GM19468 (cell line): ENCODE results near the gene IFI30.

Experiments
- ATAC-seq: cut with Tn5 transposase; IDR thresholded peaks from one replicate; pipeline ENCODE4 v1.9.1; 2021; ENCODE audit warnings: mild to moderate bottlenecking, moderate library complexity, moderate number of reproducible peaks; ENCODE audit not compliant: unreplicated experiment; ENCODE audit errors: extremely low read depth

IFI30 gene

DNA sequence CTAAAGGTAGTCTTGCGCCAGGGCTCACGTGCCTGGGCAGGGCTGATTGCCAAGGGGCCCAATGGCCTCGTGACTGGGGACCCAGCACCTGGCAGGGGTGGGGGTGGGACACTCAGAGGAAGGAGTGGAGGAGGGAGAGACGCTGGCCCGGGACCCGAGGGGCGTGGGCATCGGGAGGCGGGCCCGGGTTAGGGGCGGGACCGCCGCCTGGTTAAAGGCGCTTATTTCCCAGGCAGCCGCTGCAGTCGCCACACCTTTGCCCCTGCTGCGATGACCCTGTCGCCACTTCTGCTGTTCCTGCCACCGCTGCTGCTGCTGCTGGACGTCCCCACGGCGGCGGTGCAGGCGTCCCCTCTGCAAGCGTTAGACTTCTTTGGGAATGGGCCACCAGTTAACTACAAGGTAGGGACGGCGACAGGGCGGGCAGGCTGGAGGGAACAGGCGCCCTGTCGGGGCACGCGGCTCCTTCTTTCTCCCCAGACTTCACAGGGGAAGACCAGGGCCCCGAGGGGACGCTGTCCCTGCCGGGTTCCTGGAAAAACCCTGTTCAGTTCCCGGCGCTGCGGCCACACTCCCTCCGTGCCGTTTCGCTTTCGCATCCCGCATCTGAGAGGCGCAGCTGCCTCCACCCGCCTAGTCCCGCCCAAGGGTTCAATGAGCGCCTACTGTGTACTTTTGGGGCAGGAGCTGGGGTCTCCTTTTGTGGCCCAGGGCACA, at the start of gene IFI30:
TSS of gene IFI30 (plus strand) at position 242 of the 717 bp plus-strand sequence. CDS start at position 271, 29 bp downstream.
- ATAC-seq: no peak

DNA sequence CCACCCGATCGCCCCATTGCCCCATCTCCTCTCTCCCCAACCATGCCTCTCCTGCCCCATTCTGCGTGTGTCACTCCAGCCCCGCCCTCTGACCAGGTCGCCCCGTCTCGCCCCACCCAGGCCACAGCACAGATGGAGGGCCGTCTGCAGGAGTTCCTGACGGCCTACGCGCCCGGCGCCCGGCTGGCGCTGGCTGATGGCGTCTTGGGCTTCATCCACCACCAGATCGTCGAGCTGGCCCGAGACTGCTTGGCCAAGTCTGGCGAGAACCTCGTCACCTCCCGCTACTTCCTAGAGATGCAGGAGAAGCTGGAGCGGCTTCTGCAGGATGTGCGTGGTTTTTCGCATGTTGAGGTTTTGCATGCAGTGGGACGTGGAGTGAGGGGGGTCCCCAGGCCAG, 49.8 kb upstream of the IFI30 start:
- no peak for ATAC-seq

DNA sequence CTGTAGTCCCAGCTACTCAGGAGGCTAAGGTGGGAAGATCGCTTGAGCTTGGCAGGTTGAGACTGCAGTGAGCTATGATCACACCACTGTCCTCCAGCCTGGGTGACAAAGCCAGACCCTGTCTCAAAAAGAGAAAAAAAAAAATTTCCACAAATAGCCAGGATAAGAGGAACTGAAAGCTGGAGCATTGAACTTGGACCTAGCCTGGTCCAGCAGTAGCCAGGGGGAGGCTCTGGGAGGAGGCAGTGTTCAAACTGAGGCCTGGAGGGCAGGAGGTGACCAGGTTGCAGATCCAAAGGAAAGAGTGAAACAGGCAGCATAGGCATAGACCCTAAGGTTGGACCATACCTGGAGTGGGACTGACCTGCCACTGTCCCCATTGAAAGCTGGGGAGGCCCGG, 47.5 kb upstream of the IFI30 start:
- no peak for ATAC-seq

DNA sequence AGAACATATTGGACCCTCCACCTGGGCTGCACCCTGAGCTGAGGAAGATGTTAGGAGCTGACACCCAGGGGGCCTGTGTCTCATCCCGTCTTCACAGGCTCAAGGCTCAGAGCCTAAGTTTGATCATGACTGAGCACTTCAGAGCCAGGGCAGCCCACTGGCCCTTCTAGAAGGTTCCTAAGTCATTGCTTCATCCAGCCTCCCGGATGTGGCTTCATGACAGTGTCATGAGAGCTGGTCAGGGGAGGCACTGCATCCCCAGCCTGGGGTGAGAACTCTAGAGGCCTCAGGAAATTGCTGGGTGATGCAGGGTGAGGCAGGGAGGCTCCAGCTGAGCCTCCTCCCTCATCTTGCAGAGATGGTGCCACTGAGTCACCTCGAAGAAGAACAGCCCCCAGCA, 45.6 kb upstream of the IFI30 start:
- no peak for ATAC-seq

DNA sequence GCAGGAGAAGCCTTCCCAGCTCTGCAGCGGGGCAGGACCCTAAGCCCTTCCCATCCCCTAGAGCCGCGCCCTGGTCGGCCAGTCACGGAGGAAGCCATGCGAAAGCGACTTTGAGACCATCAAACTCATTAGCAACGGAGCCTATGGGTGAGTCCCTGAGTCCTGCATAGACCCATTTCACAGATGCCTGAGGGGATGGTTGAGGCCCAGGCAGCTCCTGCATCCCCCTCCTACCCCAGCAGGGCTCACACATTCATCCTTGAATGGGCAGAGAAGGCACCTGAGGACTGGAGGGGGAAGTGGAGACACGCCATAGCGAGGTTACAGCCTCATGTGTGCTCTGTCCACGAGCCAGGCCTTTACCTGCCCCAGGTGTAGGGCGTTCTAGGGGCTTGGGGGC, 44.8 kb upstream of the IFI30 start:
- no peak for ATAC-seq

DNA sequence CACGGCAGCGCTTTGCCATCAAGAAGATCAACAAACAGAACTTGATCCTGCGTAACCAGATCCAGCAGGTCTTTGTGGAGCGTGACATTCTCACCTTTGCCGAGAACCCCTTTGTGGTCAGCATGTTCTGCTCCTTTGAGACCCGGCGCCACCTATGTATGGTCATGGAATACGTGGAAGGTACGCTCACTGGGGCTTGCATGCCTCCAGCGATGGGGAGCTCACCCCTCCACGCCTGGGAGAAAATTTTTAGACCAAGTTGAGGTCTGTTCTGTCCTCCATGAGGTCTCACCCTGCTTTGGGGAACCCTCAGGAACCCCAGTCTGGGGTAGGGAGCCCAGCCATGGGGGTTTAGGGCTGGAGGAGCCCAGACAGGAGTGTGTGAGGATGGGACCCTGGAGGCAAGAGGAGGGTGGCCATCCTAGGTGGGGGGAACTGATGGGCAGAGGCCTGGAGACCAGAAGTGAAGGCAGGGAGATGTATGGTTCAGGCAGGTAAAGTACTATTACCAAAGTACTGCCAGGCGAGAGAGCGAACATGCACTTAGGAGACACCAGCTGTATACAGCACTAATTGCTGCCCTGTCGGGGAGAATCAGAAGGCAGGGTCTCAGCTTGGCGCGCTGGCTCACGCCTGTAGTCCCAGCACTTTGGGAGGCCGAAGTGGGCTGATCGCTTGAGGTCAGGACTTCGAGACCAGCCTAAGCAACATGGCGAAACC, 42.9 kb upstream of the IFI30 start:
- ATAC-seq: no peak

DNA sequence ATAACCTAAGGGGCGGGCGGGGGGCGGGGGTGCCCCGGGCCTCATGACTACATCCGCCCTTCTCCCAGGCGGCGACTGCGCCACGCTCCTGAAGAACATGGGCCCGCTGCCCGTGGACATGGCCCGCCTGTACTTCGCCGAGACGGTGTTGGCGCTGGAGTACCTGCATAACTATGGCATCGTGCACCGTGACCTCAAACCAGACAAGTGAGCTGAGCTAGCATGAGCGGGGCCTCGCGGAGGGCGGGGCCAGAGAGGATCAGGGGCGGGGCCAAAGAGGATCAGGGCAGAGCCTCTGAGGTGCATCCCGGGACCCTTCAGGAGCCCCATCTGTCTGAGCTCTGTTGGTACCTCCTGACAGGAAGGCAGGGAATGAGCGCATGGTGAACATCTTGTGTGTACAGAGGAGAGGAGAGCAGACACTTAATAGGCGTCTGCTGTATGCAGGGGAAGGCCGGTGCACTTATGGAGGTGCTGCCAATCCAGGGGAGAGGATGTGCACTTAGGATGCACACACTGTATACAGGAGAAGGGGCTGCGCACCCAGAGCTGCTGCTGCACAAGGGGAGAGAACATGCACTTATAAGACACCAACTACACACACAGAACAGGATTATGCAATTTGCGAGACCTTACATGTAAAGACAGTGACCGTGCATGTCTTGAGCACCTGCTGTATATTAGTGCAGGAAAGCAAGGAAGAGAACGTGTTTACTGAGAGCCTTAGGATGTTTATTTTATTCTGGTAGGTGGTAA, 41.6 kb upstream of the IFI30 start:
- no peak for ATAC-seq

DNA sequence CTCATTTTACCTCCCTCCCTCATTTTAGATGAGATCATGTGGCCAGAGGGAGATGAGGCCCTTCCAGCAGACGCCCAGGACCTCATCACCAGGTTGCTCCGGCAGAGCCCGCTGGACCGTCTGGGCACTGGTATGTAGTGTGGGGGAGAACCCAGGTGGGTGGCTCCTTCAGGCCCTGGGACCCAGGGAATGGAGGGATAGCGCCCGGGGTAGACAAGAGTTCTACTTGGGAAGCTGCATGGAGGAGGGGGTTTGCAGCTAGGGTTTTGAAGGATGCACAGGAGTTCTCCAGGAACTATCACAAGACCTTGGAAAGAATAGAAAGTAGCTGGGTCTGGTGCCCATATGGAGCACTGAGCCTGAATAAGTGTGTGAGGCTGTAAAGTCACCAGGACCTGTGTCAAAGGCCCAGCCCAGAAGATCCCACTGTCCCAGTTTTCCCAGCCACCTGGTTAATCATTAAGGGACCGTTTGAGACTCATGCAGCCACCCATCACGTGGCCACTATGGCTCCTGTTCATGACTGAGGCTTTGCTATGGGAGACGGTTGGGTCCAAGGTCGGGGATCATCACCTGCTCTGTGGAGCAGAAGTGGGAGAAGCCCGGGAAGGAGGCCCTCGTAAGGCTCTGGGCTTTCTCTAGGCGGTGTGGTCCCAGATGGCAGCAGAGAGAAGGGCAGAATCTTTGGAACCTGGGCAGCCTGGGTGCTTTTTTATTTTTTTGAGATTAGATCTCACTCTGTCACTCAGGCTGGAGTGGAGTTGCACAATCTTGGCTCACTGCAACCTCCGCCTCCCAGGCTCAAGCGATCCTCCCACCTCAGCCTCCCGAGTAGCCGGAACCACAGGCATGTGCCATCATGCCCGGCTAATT, 37.7 kb upstream of the IFI30 start:
- no peak for ATAC-seq

DNA sequence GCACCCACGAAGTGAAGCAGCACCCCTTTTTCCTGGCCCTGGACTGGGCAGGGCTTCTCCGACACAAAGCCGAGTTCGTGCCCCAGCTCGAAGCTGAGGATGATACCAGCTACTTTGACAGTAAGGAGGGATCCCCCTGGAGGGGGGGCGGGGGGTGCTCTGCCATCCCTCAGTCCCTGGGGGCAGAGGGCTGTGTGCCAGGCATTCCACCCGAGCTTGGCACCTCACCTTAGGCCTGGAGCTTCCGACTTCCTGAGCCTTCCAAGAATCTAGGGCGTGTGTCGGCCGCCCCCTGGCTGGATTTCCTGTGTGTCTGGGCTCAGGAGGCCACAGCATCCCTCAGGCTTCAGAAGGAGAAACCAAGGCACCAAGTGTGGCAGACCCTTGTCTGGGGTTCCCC, 36.4 kb upstream of the IFI30 start:
- ATAC-seq: no peak

DNA sequence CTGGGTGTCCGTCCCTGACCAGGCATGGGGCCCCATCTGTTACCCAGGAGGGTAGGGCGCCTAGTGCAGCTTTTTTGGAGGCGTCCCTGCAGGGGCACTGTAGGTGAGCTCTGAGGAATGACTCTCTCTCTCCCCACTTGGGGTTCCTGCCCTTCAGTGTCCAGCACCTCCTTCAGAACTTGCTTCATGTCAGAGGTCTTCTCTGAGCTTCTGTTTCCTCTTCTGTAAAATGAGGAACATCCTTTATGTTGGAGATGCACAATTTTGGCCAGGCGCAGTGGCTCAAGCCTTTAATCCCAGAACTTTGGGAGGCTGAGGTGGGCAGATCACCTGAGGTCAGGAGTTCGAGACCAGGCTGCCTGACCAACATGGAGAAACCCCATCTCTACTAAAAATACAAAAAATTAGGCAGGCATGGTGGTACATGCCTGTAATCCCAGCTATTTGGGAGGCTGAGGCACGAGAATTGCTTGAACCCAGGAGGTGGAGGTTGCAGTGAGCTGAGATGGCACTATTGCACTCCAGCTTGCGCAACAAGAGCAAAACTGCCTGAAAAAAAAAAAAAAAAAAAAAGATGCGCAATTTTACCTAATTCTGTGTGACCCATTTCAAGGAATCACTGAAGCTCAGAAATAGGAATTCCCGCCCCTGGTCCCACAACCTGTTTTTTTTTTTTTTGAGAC, 35.8 kb upstream of the IFI30 start:
- ATAC-seq: no peak

DNA sequence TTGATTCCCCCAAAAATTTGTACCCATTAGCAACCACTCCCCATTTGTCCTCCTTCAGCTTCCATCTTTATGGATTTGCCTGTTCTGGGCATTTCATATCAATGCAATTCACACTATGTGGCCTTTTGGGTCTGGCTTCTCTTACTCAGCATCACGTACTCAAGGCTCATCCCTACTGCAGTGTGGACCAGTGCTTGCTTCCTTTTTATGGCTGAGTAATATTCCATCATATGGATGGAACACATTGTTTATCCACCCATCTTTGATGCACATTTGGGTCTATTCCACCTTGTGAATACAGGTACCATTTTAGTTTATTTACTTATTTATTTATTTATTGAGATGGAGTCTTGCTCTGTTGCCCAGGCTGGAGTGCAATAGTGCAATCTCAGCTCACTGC, 33.1 kb upstream of the IFI30 start:
- ATAC-seq: no peak

DNA sequence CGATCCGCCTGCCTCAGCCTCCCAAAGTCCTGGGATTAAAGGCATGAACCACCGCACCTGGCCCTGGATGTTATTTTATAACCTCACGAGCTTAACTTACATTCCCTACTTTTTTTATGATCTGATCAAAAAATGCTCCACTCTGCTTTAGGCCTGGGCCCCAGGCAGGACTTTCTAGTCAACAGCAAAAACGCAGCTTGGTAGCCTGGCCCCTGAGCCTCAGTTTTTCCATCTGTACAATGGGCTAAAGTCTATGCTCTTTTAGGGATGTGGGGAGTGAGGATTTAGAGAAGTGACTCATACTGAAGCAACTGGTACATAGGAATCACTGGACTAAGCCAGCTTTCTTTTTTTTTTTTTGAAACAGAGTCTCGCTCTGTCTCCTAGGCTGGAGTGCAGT, 32.6 kb upstream of the IFI30 start:
- ATAC-seq: no peak

DNA sequence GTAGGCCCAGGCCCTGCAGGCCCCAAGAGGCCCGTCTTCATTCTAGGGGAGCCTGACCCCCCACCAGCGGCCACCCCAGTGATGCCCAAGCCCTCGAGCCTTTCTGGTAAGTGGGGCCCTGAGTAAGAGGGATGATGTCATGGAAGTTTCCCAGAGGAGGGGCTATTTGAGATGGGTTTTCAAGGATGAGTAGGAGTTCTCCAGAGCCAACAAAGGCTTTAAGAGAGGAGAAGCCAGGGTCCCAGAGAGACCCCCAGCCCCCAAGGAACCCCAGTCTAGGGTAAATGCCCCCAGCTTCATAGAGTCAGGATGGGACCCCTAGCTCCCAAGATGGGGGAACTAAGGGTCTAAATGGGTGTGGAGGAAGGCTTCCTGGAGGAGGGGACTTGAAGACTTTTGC, 29.7 kb upstream of the IFI30 start:
- no peak for ATAC-seq

DNA sequence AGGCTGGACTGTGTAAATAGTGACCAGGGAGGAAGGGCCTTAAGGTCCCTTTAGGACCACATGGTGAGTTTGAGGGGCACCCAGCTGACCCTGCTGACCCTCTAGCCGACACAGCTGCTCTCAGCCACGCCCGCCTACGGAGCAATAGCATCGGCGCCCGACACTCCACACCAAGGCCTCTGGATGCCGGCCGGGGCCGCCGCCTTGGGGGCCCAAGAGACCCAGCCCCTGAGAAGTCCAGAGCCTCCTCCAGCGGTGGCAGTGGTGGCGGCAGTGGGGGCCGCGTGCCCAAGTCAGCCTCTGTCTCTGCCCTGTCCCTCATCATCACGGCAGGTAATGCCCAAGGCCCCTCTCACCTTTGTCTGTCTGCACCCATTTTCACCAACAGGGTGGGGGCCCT, 29.3 kb upstream of the IFI30 start:
- ATAC-seq: no peak

DNA sequence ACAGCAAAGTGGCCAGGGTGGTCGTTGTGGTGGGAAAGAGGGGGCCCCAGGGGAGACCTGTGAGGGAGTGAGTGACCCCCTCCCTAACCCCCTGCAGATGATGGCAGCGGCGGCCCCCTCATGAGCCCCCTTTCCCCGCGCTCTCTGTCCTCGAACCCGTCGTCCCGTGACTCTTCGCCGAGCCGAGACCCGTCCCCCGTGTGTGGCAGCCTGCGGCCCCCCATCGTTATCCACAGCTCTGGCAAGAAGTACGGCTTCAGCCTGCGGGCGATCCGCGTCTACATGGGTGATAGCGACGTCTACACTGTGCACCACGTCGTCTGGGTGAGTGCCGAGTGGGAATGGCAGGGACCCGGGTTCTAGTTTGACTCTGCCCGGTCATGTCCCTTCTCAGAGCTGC, 28.7 kb upstream of the IFI30 start:
- no peak for ATAC-seq

DNA sequence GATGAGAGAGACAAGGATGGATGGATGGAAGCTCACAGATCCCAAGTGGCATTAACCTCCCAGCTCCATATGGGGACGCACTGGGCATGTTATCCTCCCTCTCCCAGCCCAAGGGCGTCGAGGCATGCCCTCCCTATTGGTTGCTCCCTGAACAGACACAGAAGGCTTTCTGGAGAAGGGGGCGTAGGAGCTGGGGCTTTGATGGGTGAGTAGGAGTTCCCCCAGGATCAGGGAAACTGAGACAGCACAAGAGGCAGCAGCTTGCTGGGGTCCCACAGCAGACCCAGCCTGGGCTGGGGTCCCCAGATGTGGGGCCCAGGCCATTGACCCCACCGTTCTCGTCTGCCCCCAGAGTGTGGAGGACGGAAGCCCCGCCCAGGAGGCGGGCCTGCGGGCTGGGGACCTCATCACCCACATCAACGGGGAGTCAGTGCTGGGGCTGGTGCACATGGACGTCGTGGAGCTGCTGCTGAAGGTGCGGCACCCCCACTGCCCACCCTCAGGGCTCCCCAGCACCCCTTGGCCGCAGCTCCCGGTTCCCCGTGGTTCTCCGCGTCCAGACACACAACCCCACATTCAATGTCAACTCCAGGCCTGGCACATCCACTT, 28.1 kb upstream of the IFI30 start:
- no peak for ATAC-seq

DNA sequence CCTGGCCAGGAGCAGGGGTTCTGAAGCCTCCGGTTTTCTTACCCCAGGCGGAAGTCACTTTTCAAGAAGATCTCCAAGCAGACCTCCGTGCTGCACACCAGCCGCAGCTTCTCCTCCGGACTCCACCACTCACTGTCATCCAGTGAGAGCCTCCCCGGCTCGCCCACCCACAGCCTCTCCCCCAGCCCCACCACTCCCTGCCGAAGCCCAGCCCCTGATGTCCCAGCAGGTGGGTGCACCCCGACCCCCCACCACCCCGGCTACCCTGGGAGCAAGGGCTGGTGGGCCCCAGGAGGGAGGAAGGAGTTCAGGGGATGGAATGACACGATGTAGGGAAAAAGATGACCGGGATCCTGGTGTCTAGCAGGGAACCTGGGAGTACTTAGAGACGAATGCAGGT, 26.2 kb upstream of the IFI30 start:
- ATAC-seq: no peak

DNA sequence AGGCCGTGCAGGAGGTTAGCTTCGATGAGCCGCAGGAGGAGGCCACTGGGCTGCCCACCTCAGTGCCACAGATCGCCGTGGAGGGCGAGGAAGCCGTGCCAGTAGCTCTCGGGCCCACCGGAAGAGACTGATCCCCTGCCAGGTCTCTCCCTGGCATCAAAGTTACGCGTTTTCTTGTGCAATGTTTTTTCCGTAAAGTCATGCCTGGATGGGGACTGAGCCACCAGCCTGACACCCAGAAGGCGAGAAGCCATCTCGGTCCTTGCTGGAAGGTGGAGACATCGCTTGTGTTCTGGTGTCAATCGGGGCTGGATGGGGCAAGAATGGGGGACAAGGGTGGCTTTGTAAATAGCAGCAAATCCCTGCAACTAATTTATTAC, 24.0 kb upstream of the IFI30 start:
- ATAC-seq: no peak
